Astrocyte of the spinal cord (primary cell): Measurements from ENCODE around the gene GNAQ.
A peak's percentile ranks its signal among the peaks of the same experiment; 100 is the strongest.

Experiments used
- DNase-seq: peaks from one replicate; pipeline ENCODE4 v3.0.0; 2011; ENCODE audit warnings: low read depth, low spot score
- H3K4me3 ChIP-seq: 2 replicates; pipeline ENCODE4 v1.5.1; 2011; ENCODE audit warnings: low read depth, mild to moderate bottlenecking, low read length, moderate library complexity
- in situ Hi-C: cut with HindIII; loops from 2 replicates; pipeline ENCODE4 v1.10.0; 2017; ENCODE audit warnings: low sequenced_read_pairs
- TF ChIP-seq, protein P1 (sequence below): IDR thresholded peaks from 2 replicates; pipeline ENCODE4 v1.5.1; 2012; ENCODE audit warnings: low read depth, mild to moderate bottlenecking, low read length, inconsistent platforms

Gene GNAQ

DNA sequence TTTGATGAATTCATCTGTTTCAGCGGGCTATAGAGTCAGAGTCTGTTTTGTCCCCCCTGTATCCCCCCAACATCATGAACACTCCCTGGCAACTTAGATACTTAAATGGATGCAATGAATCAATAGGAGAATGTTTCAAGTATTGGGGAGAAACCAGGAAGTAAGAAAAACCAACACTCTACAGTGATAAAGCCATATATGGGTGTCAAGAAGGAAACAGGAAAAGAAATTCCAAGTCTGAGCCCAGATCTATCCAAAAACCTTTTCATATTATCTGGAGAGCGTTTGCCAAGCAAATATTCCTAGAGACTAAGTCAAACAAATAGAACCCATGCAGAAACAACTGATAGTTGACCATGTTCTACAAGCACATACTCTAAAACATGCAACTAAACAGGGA lies 2.3 kb upstream of the GNAQ start:
- H3K4me3 ChIP-seq = no peak overlapping the region
- TF ChIP-seq, protein P1, sequence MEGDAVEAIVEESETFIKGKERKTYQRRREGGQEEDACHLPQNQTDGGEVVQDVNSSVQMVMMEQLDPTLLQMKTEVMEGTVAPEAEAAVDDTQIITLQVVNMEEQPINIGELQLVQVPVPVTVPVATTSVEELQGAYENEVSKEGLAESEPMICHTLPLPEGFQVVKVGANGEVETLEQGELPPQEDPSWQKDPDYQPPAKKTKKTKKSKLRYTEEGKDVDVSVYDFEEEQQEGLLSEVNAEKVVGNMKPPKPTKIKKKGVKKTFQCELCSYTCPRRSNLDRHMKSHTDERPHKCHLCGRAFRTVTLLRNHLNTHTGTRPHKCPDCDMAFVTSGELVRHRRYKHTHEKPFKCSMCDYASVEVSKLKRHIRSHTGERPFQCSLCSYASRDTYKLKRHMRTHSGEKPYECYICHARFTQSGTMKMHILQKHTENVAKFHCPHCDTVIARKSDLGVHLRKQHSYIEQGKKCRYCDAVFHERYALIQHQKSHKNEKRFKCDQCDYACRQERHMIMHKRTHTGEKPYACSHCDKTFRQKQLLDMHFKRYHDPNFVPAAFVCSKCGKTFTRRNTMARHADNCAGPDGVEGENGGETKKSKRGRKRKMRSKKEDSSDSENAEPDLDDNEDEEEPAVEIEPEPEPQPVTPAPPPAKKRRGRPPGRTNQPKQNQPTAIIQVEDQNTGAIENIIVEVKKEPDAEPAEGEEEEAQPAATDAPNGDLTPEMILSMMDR = no peak
- no peak for DNase-seq
- in situ Hi-C loops = no loop called here

DNA sequence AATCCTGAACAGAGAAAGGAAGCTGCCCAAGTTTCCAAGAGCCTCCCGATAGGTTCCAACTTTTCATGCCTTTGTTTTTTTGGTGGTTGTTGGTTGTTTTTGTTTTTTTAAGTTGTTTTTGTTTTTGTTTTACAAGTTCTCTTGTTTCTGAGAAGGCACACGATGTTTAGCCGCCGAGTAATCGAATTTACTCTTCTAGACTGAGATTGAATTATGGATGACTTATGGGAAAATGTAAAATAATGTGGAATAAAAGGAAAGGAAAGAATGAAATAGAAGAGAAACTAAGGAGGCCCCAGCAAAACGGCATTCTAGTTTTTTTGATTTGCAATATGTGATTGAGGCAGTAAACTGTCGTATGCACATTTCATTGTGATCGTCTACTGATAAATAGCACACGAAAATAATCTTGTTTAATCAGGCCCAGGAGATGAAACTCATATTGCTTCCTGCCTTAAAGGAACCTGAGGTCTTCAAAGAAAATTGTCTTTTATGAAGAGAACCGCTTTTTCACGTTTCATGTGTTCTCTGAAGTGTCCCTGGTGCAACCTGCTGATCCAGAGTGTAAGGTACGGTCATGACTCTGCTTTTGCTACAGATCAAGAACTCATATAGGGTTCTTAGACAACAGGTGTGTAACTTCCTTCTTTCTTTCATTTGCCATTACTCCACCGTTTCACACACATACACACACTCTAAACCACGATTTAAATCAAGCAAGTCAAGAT lies 1.3 kb upstream of the GNAQ start:
- TF ChIP-seq, protein P1 = no peak
- DNase-seq = no peak

DNA sequence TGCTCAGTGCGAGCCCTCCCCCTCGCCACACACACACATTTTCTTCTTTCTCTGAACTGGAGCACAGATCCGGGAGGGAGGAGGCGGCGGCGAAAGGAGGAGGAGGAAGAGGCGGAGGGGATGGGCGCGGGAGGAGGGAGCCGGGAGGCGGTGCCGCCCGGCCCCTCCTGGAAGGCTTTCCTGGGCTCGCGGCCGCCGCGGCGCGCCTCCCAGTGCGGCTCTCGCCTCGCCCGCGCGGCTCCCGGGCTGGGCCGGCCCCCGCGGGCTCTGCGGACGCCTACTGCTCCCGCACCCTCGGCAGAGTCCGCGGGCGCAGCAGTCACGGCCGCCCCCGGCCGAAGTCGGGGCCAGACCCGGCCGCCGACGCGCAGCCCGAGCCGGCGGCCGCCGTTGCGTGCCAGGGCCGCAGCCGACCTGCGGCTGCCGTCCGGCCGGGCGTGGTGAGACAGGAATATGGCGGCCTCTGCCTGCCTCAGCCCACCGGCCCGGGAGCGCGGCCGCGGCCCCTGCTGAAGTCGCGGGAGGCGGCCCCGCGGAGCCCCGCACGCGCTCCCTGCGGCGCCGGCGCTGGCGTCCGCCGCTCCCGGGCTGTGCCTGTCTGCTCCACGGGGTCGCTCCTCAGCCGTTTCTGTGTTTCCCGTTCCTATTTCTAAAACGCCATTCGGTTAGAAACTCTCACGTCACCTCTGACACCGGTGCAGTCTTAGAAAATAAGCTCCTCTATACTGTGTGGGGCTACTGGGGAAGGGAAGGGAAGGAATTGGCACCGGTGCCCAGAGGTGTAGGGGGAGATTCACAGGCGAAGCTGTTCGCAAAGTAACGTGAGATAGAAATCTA lies 500 bp upstream of the GNAQ start:
- DNase-seq = peak; percentile 97
- TF ChIP-seq, protein P1 = no peak
- H3K4me3 ChIP-seq = peak overlapping the region; percentile 82
- in situ Hi-C loops = no loop called here

More for the DNA sequence above, 1.3 kb upstream of the GNAQ start:
- peak overlapping the region; percentile 82 for H3K4me3 ChIP-seq
- in situ Hi-C loops = no loop called here

DNA sequence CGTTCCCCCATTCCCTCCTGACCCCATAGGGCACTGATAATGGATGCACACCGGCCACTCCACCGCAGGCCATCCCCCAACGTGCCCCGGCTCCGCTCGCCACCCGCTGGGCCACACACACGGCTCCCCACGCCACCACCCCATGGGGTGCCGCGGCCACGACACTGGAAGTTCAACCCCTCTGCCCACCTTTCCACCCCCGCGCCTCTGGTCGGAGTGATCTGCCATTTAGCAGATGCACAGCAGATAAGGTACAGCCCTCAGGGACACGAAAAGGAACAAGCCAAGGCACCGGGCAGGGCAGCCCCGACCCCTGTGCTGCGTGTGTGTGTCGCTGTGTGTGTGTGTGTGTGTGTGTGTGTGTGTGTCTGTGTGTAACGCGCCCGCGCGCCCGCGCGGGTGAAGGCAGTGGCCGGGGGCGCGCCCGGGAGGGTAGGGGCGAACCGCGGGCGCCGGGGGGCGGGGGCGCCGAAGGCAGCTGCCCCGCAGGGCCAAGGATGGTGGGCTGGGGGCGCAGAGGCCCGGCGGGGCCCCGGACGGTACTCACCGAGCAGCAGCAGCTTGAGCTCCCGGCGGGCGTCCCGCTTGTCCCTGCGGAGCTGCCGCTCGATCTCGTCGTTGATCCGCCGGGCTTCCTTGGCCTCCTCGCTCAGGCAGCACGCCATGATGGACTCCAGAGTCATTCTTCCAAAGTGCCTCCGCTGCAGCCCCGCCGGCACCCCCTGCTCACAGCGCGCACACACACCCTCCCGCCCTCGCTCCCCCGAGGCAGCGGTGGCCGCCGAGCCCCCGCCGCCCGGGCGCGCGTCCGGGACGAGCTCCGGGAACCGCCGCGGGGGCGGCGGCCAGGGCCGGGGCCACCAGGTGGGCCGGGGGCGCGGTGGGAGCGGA lies 813 bp downstream of the GNAQ start:
- no peak for DNase-seq
- in situ Hi-C loops = no loop called here
- TF ChIP-seq, protein P1 = no peak
- peak overlapping the region; percentile 82 for H3K4me3 ChIP-seq

DNA sequence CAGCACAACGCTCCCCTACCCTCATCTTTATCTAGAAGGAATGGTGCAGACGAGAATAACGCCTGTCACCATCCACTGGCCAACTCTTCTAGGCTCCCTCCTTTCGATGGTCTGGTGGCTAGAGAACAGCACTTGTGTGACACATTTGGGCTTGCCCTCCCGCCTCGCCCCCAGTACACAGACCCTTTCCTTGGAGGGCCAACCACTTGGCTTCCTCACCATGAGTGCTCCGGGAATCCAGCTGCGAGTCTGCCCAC lies 1.4 kb downstream of the GNAQ start:
- TF ChIP-seq, protein P1 = no peak
- in situ Hi-C loops = no loop called here
- DNase-seq = no peak
- peak overlapping the region; percentile 82 for H3K4me3 ChIP-seq

DNA sequence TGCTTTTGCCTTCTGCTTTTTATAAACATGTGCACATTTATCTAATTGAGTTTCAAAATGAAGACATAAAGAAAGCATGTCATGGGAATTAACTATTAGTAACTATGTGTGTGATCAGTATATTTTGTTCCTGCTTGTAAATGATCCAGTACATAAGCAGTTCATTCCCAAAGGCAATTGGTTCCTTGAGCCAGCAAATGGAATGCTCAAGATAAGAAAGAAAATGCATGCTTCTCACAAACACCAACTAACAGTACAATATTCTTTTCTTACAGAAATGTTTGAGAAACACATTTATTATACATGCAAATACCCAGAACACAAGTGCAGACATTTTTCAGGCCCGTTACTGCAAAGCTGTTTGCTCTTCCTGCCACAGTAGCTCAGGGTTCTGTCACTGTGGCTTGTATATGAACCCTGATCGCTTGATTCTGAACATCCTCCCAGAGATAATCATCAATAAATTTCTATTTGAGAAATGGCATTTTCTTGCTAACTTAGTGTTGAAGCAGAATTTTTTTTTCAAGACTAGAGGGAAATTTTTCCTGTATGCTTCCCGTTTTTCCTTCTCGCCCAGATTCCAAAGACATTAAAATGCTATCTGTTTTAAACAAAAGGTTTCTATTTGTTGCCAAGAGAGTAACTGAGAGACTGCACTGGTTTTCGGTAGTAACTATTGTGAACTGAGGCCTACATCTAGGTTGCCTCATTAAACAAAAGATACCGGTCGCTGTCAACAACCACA lies 1.9 kb downstream of the GNAQ start:
- in situ Hi-C loops = no loop called here
- TF ChIP-seq, protein P1 = no peak
- H3K4me3 ChIP-seq = peak overlapping the region; percentile 82
- DNase-seq = no peak
